ENCODE data around the gene DENND1A.

DNA sequence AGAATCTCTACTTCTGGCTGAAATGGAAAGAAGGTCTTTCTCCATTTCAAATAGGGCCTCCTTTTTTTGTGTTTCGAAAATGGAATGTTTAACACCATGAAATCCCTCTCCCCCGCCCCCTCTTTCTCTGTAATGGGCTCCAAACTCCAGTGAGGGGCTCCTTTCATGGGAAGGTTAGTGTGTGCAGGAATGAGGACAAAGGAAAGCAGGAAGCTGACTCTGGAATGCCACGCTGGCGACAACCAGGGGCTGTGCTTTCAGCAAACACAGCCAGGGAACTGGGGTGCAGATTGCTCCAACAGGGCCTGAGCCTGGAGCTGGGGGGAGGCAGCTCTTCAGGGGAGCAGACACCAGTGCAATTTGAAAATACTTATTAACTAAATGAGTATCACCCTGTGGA is 491.1 kb downstream of the DENND1A start:
- TF ChIP-seq EZH2 (IDR thresholded peaks at IDR 0.05; ENCODE audit: low read depth, unreplicated experiment), result no peak
- TF ChIP-seq, protein P1, sequence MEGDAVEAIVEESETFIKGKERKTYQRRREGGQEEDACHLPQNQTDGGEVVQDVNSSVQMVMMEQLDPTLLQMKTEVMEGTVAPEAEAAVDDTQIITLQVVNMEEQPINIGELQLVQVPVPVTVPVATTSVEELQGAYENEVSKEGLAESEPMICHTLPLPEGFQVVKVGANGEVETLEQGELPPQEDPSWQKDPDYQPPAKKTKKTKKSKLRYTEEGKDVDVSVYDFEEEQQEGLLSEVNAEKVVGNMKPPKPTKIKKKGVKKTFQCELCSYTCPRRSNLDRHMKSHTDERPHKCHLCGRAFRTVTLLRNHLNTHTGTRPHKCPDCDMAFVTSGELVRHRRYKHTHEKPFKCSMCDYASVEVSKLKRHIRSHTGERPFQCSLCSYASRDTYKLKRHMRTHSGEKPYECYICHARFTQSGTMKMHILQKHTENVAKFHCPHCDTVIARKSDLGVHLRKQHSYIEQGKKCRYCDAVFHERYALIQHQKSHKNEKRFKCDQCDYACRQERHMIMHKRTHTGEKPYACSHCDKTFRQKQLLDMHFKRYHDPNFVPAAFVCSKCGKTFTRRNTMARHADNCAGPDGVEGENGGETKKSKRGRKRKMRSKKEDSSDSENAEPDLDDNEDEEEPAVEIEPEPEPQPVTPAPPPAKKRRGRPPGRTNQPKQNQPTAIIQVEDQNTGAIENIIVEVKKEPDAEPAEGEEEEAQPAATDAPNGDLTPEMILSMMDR (conservative IDR thresholded peaks at IDR 0.05; ENCODE audit: low read depth in 2 of 2), result no peak
- TF ChIP-seq POLR2AphosphoS5 (IDR thresholded peaks at IDR 0.05; ENCODE audit: low read depth), result no peak
- no peak for TF ChIP-seq EZH2phosphoT487 (IDR thresholded peaks at IDR 0.05; ENCODE audit: unreplicated experiment)
- TF ChIP-seq, protein P2, sequence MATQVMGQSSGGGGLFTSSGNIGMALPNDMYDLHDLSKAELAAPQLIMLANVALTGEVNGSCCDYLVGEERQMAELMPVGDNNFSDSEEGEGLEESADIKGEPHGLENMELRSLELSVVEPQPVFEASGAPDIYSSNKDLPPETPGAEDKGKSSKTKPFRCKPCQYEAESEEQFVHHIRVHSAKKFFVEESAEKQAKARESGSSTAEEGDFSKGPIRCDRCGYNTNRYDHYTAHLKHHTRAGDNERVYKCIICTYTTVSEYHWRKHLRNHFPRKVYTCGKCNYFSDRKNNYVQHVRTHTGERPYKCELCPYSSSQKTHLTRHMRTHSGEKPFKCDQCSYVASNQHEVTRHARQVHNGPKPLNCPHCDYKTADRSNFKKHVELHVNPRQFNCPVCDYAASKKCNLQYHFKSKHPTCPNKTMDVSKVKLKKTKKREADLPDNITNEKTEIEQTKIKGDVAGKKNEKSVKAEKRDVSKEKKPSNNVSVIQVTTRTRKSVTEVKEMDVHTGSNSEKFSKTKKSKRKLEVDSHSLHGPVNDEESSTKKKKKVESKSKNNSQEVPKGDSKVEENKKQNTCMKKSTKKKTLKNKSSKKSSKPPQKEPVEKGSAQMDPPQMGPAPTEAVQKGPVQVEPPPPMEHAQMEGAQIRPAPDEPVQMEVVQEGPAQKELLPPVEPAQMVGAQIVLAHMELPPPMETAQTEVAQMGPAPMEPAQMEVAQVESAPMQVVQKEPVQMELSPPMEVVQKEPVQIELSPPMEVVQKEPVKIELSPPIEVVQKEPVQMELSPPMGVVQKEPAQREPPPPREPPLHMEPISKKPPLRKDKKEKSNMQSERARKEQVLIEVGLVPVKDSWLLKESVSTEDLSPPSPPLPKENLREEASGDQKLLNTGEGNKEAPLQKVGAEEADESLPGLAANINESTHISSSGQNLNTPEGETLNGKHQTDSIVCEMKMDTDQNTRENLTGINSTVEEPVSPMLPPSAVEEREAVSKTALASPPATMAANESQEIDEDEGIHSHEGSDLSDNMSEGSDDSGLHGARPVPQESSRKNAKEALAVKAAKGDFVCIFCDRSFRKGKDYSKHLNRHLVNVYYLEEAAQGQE (IDR thresholded peaks at IDR 0.05; ENCODE audit: unreplicated experiment), result no peak
- TF ChIP-seq STAT1 (IDR thresholded peaks at IDR 0.05; ENCODE audit: unreplicated experiment), result no peak
- TF ChIP-seq, protein P3, sequence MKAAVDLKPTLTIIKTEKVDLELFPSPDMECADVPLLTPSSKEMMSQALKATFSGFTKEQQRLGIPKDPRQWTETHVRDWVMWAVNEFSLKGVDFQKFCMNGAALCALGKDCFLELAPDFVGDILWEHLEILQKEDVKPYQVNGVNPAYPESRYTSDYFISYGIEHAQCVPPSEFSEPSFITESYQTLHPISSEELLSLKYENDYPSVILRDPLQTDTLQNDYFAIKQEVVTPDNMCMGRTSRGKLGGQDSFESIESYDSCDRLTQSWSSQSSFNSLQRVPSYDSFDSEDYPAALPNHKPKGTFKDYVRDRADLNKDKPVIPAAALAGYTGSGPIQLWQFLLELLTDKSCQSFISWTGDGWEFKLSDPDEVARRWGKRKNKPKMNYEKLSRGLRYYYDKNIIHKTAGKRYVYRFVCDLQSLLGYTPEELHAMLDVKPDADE (IDR thresholded peaks at IDR 0.05), result no peak
- no peak for TF ChIP-seq CREB1 (CRISPR knock-in tag; IDR thresholded peaks at IDR 0.05; ENCODE audit: low read depth)
